ENCODE data around the gene APOL3.
A peak's percentile ranks its signal among the peaks of the same experiment; 100 is the strongest.
"Not testable (repeated sequence)": the region's sequence is repeated elsewhere in the genome, so short reads cannot be mapped to it uniquely, and the experiment has no call there.

Gene APOL3

GRCh38 chr22:36125994-36126531, 34.5 kb downstream of the APOL3 start:
- DNase-seq (ENCODE audit: low read depth) = no peak
- in situ Hi-C loops (cut with HindIII; ENCODE audit: low sequenced_read_pairs) = no loop called here
- no peak for TF ChIP-seq CTCF (IDR thresholded peaks at IDR 0.05; ENCODE audit: low read depth, low read length, missing control alignments)
- H3K4me3 ChIP-seq (ENCODE audit: low read depth, low read length) = no peak overlapping the region

GRCh38 chr22:36125434-36125833, 35.1 kb downstream of the APOL3 start:
- in situ Hi-C loops (cut with HindIII; ENCODE audit: low sequenced_read_pairs) = no loop called here
- no peak overlapping the region for H3K4me3 ChIP-seq (ENCODE audit: low read depth, low read length)
- no peak for DNase-seq (ENCODE audit: low read depth)
- no peak for TF ChIP-seq CTCF (IDR thresholded peaks at IDR 0.05; ENCODE audit: low read depth, low read length, missing control alignments)

GRCh38 chr22:36124666-36125065, 35.9 kb downstream of the APOL3 start:
- no peak overlapping the region for H3K4me3 ChIP-seq (ENCODE audit: low read depth, low read length)
- in situ Hi-C loops (cut with HindIII; ENCODE audit: low sequenced_read_pairs) = no loop called here
- no peak for TF ChIP-seq CTCF (IDR thresholded peaks at IDR 0.05; ENCODE audit: low read depth, low read length, missing control alignments)
- no peak for DNase-seq (ENCODE audit: low read depth)

- DNase-seq (ENCODE audit: low read depth) = peak; percentile 85
- H3K4me3 ChIP-seq (ENCODE audit: low read depth, low read length) = no peak overlapping the region
- in situ Hi-C loops (cut with HindIII; ENCODE audit: low sequenced_read_pairs) = no loop called here
- TF ChIP-seq CTCF (IDR thresholded peaks at IDR 0.05; ENCODE audit: low read depth, low read length, missing control alignments) = peak; percentile 95
These were observed 36.6 kb downstream of the APOL3 start for GRCh38 chr22:36123673-36124630.

- H3K4me3 ChIP-seq (ENCODE audit: low read depth, low read length); in situ Hi-C loops (cut with HindIII; ENCODE audit: low sequenced_read_pairs); DNase-seq (ENCODE audit: low read depth): not testable (repeated sequence)
These were observed 39.8 kb downstream of the APOL3 start for GRCh38 chr22:36120621-36121351.

- H3K4me3 ChIP-seq (ENCODE audit: low read depth, low read length) = no peak overlapping the region
- in situ Hi-C loops (cut with HindIII; ENCODE audit: low sequenced_read_pairs) = no loop called here
- no peak for TF ChIP-seq CTCF (IDR thresholded peaks at IDR 0.05; ENCODE audit: low read depth, low read length, missing control alignments)
- no peak for DNase-seq (ENCODE audit: low read depth)
These were observed 43.5 kb downstream of the APOL3 start for GRCh38 chr22:36117053-36117554.

All from astrocyte of the cerebellum (primary cell).